CD4-positive, alpha-beta memory T cell (primary cell): Measurements from ENCODE around the gene FRMD5. TPM values are rescaled to one million over a fixed set of nuclear protein-coding genes. Genes with fewer than 3 reads are reported as not detected.

Experiments used
- CTCF ChIA-PET: fragments of 350-600 bp; sonication (Branson Sonifier 250); formaldehyde crosslinking; loops from one replicate; lab custom pipeline; 2021; ENCODE audit warnings: inconsistent platforms; ENCODE audit not compliant: partially characterized antibody; lab: Charles Lee
- POLR2A ChIA-PET: fragments of 350-600 bp; sonication (Branson Sonifier 250); formaldehyde crosslinking; loops from one replicate; lab custom pipeline; 2021; ENCODE audit not compliant: partially characterized antibody; lab: Charles Lee
- DNase-seq, 5 donors: peaks; one replicate each; pipeline versions ENCODE4 v3.0.0 to v3.0.0-alpha.2; 2020 to 2022; ENCODE audit warnings: mixed read lengths in 1 of 5
- H3K27ac ChIP-seq: one replicate; pipeline ENCODE4 v1.7.0; 2013; ENCODE audit warnings: low read depth, low read length
- H3K27me3 ChIP-seq: 2 replicates; pipeline ENCODE4 v1.7.0; 2013; ENCODE audit warnings: mild to moderate bottlenecking, low read length, moderate library complexity; ENCODE audit not compliant: insufficient read depth
- H3K36me3 ChIP-seq: 2 replicates; pipeline ENCODE4 v1.7.0; 2013; ENCODE audit warnings: mild to moderate bottlenecking, low read length, moderate library complexity; ENCODE audit not compliant: insufficient read depth
- H3K4me1 ChIP-seq: 2 replicates; pipeline ENCODE4 v1.7.0; 2013; ENCODE audit warnings: mild to moderate bottlenecking, low read length, moderate library complexity; ENCODE audit not compliant: insufficient read depth
- H3K4me3 ChIP-seq, 2 donors: one replicate each; pipeline ENCODE4 v1.7.0; 2013; ENCODE audit warnings: low read length in 2 of 2, mild to moderate bottlenecking in 1 of 2
- H3K9me3 ChIP-seq, 2 donors: one replicate each; pipeline ENCODE4 v1.7.0; 2013; ENCODE audit warnings: low read length in 2 of 2, control low read depth in 1 of 2; ENCODE audit not compliant: control insufficient read depth in 1 of 2
- H3K27ac Mint-ChIP-seq, 7 donors: one replicate each; pipeline ENCODE4 v1.8.0; 2020 to 2021; ENCODE audit warnings: mixed read lengths in 7 of 7, mild to moderate bottlenecking in 6 of 7, inconsistent platforms in 3 of 7, moderate library complexity in 3 of 7
- H3K27me3 Mint-ChIP-seq, 2 donors: one replicate each; pipeline ENCODE4 v1.8.0; 2020 to 2021; ENCODE audit warnings: mixed read lengths in 2 of 2
- H3K36me3 Mint-ChIP-seq, 2 donors: one replicate each; pipeline ENCODE4 v1.8.0; 2020 to 2021; ENCODE audit warnings: mixed read lengths in 2 of 2, inconsistent platforms in 1 of 2, mild to moderate bottlenecking in 1 of 2
- H3K4me1 Mint-ChIP-seq, 4 donors: one replicate each; pipeline ENCODE4 v1.8.0; 2020 to 2021; ENCODE audit warnings: mixed read lengths in 4 of 4, mild to moderate bottlenecking in 1 of 4
- H3K4me3 Mint-ChIP-seq, 8 donors: one replicate each; pipeline ENCODE4 v1.8.0; 2020 to 2021; ENCODE audit warnings: mixed read lengths in 8 of 8, mild to moderate bottlenecking in 7 of 8, moderate library complexity in 6 of 8, inconsistent platforms in 3 of 8
- H3K9me3 Mint-ChIP-seq, 8 donors: one replicate each; pipeline ENCODE4 v1.8.0; 2020 to 2021; ENCODE audit warnings: mixed read lengths in 8 of 8, mild to moderate bottlenecking in 5 of 8, inconsistent platforms in 3 of 8, moderate library complexity in 1 of 8
- intact Hi-C: fragments of 100-400 bp; cut with micrococcal nuclease; formaldehyde crosslinking; loops from one replicate; pipeline ENCODE4 v1.15.1; 2023
- polyA plus RNA-seq, 2 donors: library from polyadenylated mRNA; unstranded; fragments of 300-500 nt; fragmentation: Illumina TruSeq; gene quantifications; one replicate each; pipeline ENCODE4 v1.2.3, GENCODE V29; 2021
- total RNA-seq, 2 experiments: library from RNA; stranded (reverse); gene quantifications; one replicate each; pipeline ENCODE4 v1.2.3, GENCODE V29; 2021

The FRMD5 gene
- total and polyA plus RNA-seq, 4 experiments from 2014 or later: 0.08 to 0.47 TPM; not detected in 2

GRCh38 chr15:43987924-43988323, 207.1 kb downstream of the FRMD5 start:
- Mint-ChIP-seq H3K4me3 (no peak overlapping the region), H3K36me3 (no peaks in the 10 kb centered on the region), H3K4me1 (no peaks in the 10 kb centered on the region), H3K27ac (no peak overlapping the region), H3K27me3 (peaks cover 4 to 12% of the 10 kb centered on the region in 2 donors), H3K9me3 (no peaks in the 10 kb centered on the region)
- H3K27ac ChIP-seq: no peak overlapping the region
- no peaks in the 10 kb centered on the region for H3K36me3 ChIP-seq
- H3K4me1 ChIP-seq: no peaks in the 10 kb centered on the region
- no peak for DNase-seq
- ChIA-PET POLR2A (no interaction called here), CTCF (interaction anchor here (0.8 kb wide), 1 partner anchor 9 kb away, joined by 5 read pairs; no protein-coding TSS in a partner anchor)
- no peak overlapping the region for H3K4me3 ChIP-seq
- no peaks in the 10 kb centered on the region for H3K27me3 ChIP-seq
- H3K9me3 ChIP-seq: no peaks in the 10 kb centered on the region
- intact Hi-C loops: no loop called here

- Histone ChIP-seq H3K9me3 (no peaks in the 10 kb centered on the region), H3K27ac (no peak overlapping the region), H3K36me3 (no peaks in the 10 kb centered on the region), H3K4me1 (no peaks in the 10 kb centered on the region), H3K27me3 (no peaks in the 10 kb centered on the region), H3K4me3 (no peak overlapping the region)
- Mint-ChIP-seq H3K27me3 (peaks cover 4 to 14% of the 10 kb centered on the region in 2 donors), H3K27ac (no peak overlapping the region), H3K4me3 (no peak overlapping the region), H3K36me3 (no peaks in the 10 kb centered on the region), H3K4me1 (no peaks in the 10 kb centered on the region), H3K9me3 (no peaks in the 10 kb centered on the region)
- intact Hi-C loops: no loop called here
- ChIA-PET CTCF (no interaction called here), POLR2A (no interaction called here)
- DNase-seq: no peak
Measured at GRCh38 chr15:43985976-43986680, 208.9 kb downstream of the FRMD5 start.

GRCh38 chr15:43981576-43981975, 213.5 kb downstream of the FRMD5 start:
- no peaks in the 10 kb centered on the region for H3K36me3 Mint-ChIP-seq
- H3K9me3 Mint-ChIP-seq: peaks cover 2 to 13% (median 6%) of the 10 kb centered on the region in 8 donors
- no peak overlapping the region for H3K27ac Mint-ChIP-seq
- H3K27ac ChIP-seq: no peak overlapping the region
- H3K36me3 ChIP-seq: no peaks in the 10 kb centered on the region
- intact Hi-C loops: no loop called here
- no peak overlapping the region for H3K4me3 Mint-ChIP-seq
- CTCF ChIA-PET: no interaction called here
- H3K27me3 Mint-ChIP-seq: peaks cover 5 to 14% of the 10 kb centered on the region in 2 donors
- no peak overlapping the region for H3K4me3 ChIP-seq
- POLR2A ChIA-PET: no interaction called here
- H3K4me1 ChIP-seq: peaks cover 9% of the 10 kb centered on the region
- no peaks in the 10 kb centered on the region for H3K27me3 ChIP-seq
- no peaks in the 10 kb centered on the region for H3K9me3 ChIP-seq
- no peak for DNase-seq
- peaks cover 7 to 12% (median 10%) of the 10 kb centered on the region in 4 donors for H3K4me1 Mint-ChIP-seq

- peak overlapping the region in 4 of 8 donors; percentile 10 to 46 (median 22) for H3K4me3 Mint-ChIP-seq
Measured at GRCh38 chr15:43977072-43977884, 217.8 kb downstream of the FRMD5 start.

GRCh38 chr15:43975770-43976169, 219.3 kb downstream of the FRMD5 start:
- Histone ChIP-seq H3K27ac (no peak overlapping the region), H3K4me1 (peaks cover 22% of the 10 kb centered on the region), H3K4me3 (no peak overlapping the region), H3K9me3 (no peaks in the 10 kb centered on the region), H3K36me3 (no peaks in the 10 kb centered on the region), H3K27me3 (no peaks in the 10 kb centered on the region)
- Mint-ChIP-seq H3K36me3 (no peaks in the 10 kb centered on the region), H3K27me3 (peaks cover 0 to 2% of the 10 kb centered on the region in 2 donors), H3K27ac (no peak overlapping the region), H3K4me1 (peaks cover 13 to 43% (median 28%) of the 10 kb centered on the region in 4 donors), H3K4me3 (no peak overlapping the region), H3K9me3 (peaks cover 2 to 13% (median 6%) of the 10 kb centered on the region in 8 donors)
- no peak for DNase-seq
- intact Hi-C loops: no loop called here
- CTCF ChIA-PET: no interaction called here
- POLR2A ChIA-PET: no interaction called here

More at GRCh38 chr15:43977072-43977884, 217.8 kb downstream of the FRMD5 start:
- H3K36me3 Mint-ChIP-seq: no peaks in the 10 kb centered on the region
- H3K27me3 ChIP-seq: no peaks in the 10 kb centered on the region
- peak overlapping the region in 4 of 7 donors; percentile 2 to 57 (median 28) for H3K27ac Mint-ChIP-seq
- POLR2A ChIA-PET: no interaction called here
- DNase-seq: peak; percentile 30 to 45 (median 41)
- intact Hi-C loops: no loop called here
- no peak overlapping the region for H3K4me3 ChIP-seq
- peaks cover 22% of the 10 kb centered on the region for H3K4me1 ChIP-seq
- CTCF ChIA-PET: no interaction called here
- H3K9me3 ChIP-seq: no peaks in the 10 kb centered on the region
- H3K36me3 ChIP-seq: no peaks in the 10 kb centered on the region
- peaks cover 2% of the 10 kb centered on the region in 2 donors for H3K27me3 Mint-ChIP-seq
- no peak overlapping the region for H3K27ac ChIP-seq
- peaks cover 2 to 13% (median 6%) of the 10 kb centered on the region in 8 donors for H3K9me3 Mint-ChIP-seq
- H3K4me1 Mint-ChIP-seq: peaks cover 13 to 43% (median 28%) of the 10 kb centered on the region in 4 donors

GRCh38 chr15:43975326-43975725, 219.7 kb downstream of the FRMD5 start:
- Mint-ChIP-seq H3K36me3 (no peaks in the 10 kb centered on the region), H3K4me3 (no peak overlapping the region), H3K9me3 (peaks cover 2 to 13% (median 6%) of the 10 kb centered on the region in 8 donors), H3K27ac (no peak overlapping the region), H3K4me1 (peaks cover 13 to 43% (median 28%) of the 10 kb centered on the region in 4 donors), H3K27me3 (peaks cover 0 to under 1% of the 10 kb centered on the region in 2 donors)
- ChIA-PET POLR2A (no interaction called here), CTCF (no interaction called here)
- Histone ChIP-seq H3K4me3 (no peak overlapping the region), H3K27ac (no peak overlapping the region), H3K36me3 (no peaks in the 10 kb centered on the region), H3K4me1 (peaks cover 22% of the 10 kb centered on the region), H3K9me3 (no peaks in the 10 kb centered on the region), H3K27me3 (no peaks in the 10 kb centered on the region)
- DNase-seq: no peak
- intact Hi-C loops: no loop called here

GRCh38 chr15:43974852-43975251, 220.2 kb downstream of the FRMD5 start:
- H3K36me3 Mint-ChIP-seq: no peaks in the 10 kb centered on the region
- peaks cover 22% of the 10 kb centered on the region for H3K4me1 ChIP-seq
- H3K27ac ChIP-seq: no peak overlapping the region
- H3K4me1 Mint-ChIP-seq: peaks cover 13 to 43% (median 28%) of the 10 kb centered on the region in 4 donors
- ChIA-PET CTCF (no interaction called here), POLR2A (no interaction called here)
- H3K9me3 ChIP-seq: no peaks in the 10 kb centered on the region
- H3K9me3 Mint-ChIP-seq: peaks cover 2 to 13% (median 6%) of the 10 kb centered on the region in 8 donors
- H3K27ac Mint-ChIP-seq: peak overlapping the region in 3 of 7 donors; percentile 26 to 63 (median 57)
- no peaks in the 10 kb centered on the region for H3K36me3 ChIP-seq
- peak overlapping the region in 4 of 8 donors; percentile 8 to 38 (median 14) for H3K4me3 Mint-ChIP-seq
- no peak overlapping the region for H3K4me3 ChIP-seq
- no peaks in the 10 kb centered on the region for H3K27me3 Mint-ChIP-seq
- H3K27me3 ChIP-seq: no peaks in the 10 kb centered on the region
- intact Hi-C loops: no loop called here
- no peak for DNase-seq
